ENCODE measurements around the gene SLC66A2. TPM values are rescaled to one million over a fixed set of nuclear protein-coding genes. Genes with fewer than 3 reads are reported as not detected.

SLC66A2 gene
- total RNA-seq, 1 donor from 2014 or later, result 35.1 TPM

- no peaks in the 10 kb centered on the region for H3K36me3 Mint-ChIP-seq (ENCODE audit: unreplicated experiment)
Measured at GRCh38 chr18:79856119-79857007, 95.1 kb downstream of the SLC66A2 start.

GRCh38 chr18:79855147-79855933 is 96.1 kb downstream of the SLC66A2 start:
- peaks cover 7% of the 10 kb centered on the region for H3K4me1 Mint-ChIP-seq (ENCODE audit: unreplicated experiment)
- H3K27me3 Mint-ChIP-seq (ENCODE audit: unreplicated experiment), result peaks cover 8% of the 10 kb centered on the region
- no peaks in the 10 kb centered on the region for H3K36me3 Mint-ChIP-seq (ENCODE audit: unreplicated experiment)
- no peak overlapping the region for H3K4me3 Mint-ChIP-seq (ENCODE audit: unreplicated experiment)
- no peaks in the 10 kb centered on the region for H3K9me3 Mint-ChIP-seq (ENCODE audit: unreplicated experiment)
- peak; percentile 77 for DNase-seq (ENCODE audit: extremely low spot score, unreplicated experiment)
- TF ChIP-seq CTCF (IDR thresholded peaks at IDR 0.05), result no peak
- H3K27ac Mint-ChIP-seq (ENCODE audit: unreplicated experiment), result no peak overlapping the region

More at GRCh38 chr18:79856119-79857007, 95.1 kb downstream of the SLC66A2 start:
- Mint-ChIP-seq H3K4me1 (ENCODE audit: unreplicated experiment) (peaks cover 7% of the 10 kb centered on the region), H3K27ac (ENCODE audit: unreplicated experiment) (no peak overlapping the region), H3K27me3 (ENCODE audit: unreplicated experiment) (peaks cover 12% of the 10 kb centered on the region), H3K4me3 (ENCODE audit: unreplicated experiment) (no peak overlapping the region), H3K9me3 (ENCODE audit: unreplicated experiment) (peaks cover 5% of the 10 kb centered on the region)
- peak; percentile 83 for DNase-seq (ENCODE audit: extremely low spot score, unreplicated experiment)
- TF ChIP-seq CTCF (IDR thresholded peaks at IDR 0.05), result no peak

GRCh38 chr18:79853993-79854364 is 97.5 kb downstream of the SLC66A2 start:
- Mint-ChIP-seq H3K27ac (ENCODE audit: unreplicated experiment) (no peak overlapping the region), H3K4me3 (ENCODE audit: unreplicated experiment) (no peak overlapping the region), H3K4me1 (ENCODE audit: unreplicated experiment) (peaks cover 7% of the 10 kb centered on the region), H3K36me3 (ENCODE audit: unreplicated experiment) (no peaks in the 10 kb centered on the region), H3K27me3 (ENCODE audit: unreplicated experiment) (peaks cover 8% of the 10 kb centered on the region), H3K9me3 (ENCODE audit: unreplicated experiment) (no peaks in the 10 kb centered on the region)
- no peak for TF ChIP-seq CTCF (IDR thresholded peaks at IDR 0.05)
- DNase-seq (ENCODE audit: extremely low spot score, unreplicated experiment), result peak; percentile 53

- Mint-ChIP-seq H3K4me1 (ENCODE audit: unreplicated experiment) (peaks cover 7% of the 10 kb centered on the region), H3K9me3 (ENCODE audit: unreplicated experiment) (no peaks in the 10 kb centered on the region), H3K36me3 (ENCODE audit: unreplicated experiment) (no peaks in the 10 kb centered on the region), H3K4me3 (ENCODE audit: unreplicated experiment) (no peak overlapping the region), H3K27me3 (ENCODE audit: unreplicated experiment) (peaks cover 8% of the 10 kb centered on the region), H3K27ac (ENCODE audit: unreplicated experiment) (no peak overlapping the region)
- TF ChIP-seq CTCF (IDR thresholded peaks at IDR 0.05), result no peak
- peak; percentile 82 for DNase-seq (ENCODE audit: extremely low spot score, unreplicated experiment)
Measured at GRCh38 chr18:79853303-79853992, 98.0 kb downstream of the SLC66A2 start.
